GM21423 (cell line): ENCODE results near the gene MRPL54.
A peak's percentile ranks its signal among the peaks of the same experiment; 100 is the strongest.
"Not testable (repeated sequence)": the region's sequence is repeated elsewhere in the genome, so short reads cannot be mapped to it uniquely, and the experiment has no call there.

Experiments used
- ATAC-seq: cut with Tn5 transposase; IDR thresholded peaks from one replicate; pipeline ENCODE4 v1.9.1; 2021; ENCODE audit warnings: mild to moderate bottlenecking, moderate library complexity; ENCODE audit not compliant: unreplicated experiment

The MRPL54 gene

DNA sequence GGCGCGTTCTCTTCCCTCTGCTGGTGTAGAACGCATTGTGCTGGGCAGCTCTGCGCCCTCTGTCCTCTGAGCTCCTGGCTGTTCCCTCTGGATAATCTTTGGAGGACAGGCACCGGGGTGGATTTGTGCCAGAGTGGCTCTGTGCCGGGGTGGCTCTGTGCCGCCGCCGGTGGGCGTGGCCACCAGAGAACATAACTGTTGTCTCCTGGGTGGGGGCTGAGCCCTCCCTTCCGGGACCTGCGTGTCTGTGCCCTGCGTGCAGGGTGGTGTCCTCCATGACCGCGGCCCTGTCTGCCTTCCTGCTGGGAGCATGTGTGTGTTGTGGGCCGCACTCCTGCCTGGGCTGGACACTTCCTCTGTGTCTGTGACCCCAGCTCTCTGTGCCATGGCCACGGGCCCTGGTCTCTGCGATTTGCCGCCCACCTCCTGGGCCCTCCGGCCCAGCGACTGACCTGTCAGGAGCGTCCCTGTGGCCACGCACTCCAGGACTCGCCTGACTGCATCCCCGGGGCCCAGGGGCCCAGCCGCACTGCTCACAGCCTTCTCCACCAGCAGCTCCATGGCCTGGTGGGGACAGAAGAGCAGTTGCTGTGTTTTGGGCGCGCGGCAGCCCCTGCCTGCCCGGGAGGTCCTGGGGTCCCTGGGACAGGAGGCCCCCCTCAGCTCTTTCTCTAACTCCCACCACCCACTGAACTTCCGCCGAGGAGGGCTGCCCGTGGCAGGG, 46.1 kb downstream of the MRPL54 start:
- ATAC-seq = no peak

DNA sequence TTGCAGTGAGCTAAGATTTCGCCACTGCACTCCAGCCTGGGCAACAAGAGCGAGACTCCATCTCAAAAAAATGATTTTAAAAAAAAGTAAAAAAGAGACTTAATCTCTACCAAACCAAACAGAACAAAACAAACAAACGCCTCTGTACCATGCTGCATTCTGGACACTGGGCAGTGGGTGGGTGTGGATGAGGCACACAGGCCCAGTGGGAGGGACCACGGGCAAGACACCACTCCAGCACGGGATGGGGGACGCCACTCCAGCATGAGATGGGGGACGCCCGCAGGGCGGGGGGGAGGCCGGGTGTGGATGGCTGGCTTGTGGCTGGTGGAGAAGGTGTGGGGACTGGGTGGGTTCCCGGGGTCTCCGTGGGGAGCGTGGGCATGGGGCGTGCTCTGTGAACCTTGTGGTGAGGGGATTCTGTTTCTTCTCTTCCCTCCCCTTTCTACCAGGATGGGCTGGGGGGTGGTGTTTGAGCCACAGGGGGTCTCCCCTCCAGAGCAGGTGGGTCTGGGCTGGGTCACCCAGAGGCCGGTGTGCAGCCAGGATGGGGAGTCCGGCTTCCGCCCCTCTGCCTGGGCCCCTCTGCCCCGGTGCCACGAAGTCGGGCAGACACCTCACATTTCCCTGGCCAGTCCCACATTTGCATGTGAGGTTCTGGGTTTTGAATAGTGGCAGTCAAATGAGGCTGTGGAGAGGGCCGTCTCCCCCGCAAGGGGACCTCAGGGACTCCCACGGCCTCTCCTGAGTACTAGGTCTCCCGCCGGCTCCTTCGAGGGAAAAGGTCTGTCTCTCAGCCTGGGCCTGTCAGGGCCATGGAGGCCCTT, 47.6 kb downstream of the MRPL54 start:
- peak; percentile 45 for ATAC-seq

DNA sequence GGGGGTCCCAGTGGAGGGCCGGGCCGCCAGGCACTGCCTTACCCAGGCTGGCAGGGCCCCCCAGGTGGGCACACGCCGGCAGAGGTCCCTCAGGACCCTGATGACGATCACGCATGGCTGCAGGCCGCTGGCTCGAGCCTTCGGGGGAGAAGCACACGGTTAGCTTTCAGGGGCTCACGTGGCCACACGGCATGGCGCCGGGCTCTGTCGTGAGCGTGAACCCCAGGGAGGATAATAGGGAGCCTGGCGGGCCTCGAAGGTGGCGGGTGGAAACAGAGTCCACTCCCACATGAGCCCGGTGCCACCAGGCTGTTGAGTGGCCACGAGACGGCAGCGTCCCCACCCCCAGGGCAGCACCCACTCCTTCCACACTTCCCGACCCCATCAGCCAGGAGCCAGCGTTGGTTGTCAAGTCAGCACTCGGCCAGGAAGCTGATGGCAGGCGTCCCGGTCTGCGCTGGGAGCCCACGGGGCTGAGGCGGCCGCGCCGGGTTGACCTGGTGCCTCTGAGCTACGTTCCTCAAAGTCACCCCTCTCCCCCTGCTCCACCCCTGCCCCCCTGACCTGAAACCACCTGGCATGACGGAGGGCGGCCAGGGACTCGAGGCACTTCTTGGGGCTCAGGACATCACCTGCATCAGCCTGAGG, 48.4 kb downstream of the MRPL54 start:
- ATAC-seq = peak; percentile 23

DNA sequence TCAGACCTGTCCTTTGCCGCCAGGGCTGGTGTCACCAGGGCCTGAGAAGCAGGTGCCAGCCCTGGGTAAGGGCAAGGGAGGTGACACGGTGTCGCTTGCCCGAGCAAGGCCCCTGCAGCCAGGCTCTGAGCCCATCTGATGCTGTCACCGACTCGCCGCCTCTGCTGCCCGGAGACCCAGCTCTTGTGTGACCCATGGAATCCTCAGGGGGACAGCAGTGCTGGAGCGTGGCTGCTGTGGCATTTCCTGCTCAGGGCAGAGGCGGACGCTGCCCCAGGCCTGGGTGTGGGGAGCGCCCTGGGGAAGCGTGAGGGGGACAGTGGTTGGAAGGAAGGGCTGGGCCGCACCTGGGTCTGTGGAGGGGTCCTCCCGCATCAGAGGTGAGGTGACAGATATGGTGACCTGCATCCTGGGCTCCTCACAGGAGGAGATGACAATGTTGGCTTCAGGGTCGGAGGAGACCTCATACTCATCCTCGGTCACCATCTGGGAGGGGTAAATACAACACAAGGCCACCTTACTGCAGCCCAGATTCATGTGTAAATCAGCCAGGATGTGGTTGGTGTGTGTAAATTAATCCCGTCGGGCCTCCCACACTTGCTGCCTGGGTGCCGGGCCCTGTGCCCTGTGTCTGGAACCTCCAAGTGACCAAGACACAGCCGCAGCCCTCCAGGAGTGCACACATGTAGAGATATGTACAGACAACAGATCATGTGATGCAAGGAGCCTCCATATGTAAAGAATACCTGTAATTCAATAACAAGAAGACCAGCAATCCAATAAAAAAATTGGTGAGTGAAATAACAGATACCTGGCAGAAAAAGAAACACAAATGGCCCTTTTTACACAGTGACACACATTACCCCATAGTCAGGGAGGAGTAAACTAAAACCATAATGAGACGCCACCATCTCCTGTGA, 51.3 kb downstream of the MRPL54 start:
- no peak for ATAC-seq

DNA sequence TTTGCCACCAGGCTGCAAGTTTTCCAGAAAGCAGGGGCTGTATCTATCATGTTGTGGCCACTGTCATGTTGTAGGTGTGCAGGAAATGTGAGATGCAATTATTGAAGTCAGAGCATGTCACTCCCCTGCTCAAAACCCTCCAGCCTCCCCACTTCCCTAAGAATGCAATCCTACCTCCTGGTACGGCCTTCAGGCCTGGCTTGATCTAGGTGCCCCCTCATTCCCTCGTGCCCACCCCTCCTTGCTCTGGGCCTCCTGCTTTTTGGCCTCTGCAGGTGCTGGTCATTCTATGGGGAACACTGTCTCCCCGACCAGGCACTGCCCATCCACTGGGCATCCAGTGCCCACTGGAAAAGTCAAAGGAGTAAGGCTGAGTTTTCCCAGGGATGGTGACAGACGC, 52.2 kb downstream of the MRPL54 start:
- no peak for ATAC-seq

DNA sequence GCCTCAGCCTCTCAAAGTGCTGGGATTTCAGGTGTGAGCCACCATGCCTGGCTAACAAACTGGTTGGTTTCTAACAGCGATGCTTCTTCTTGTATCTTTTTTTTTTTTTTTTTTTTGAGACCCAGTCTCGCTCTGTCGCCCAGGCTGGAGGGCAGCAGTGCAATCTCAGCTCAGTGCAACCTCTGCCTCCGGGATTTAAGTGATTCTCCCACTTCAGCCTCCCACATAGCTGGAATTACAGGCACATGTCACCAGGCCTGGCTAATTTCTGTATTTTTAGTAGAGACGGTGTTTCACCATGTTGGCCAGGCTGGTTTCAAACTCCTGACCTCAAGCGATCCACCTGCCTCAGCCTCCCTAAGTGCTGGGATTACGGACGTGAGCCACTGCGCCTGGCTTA, 53.7 kb downstream of the MRPL54 start:
- ATAC-seq = not testable (repeated sequence)

DNA sequence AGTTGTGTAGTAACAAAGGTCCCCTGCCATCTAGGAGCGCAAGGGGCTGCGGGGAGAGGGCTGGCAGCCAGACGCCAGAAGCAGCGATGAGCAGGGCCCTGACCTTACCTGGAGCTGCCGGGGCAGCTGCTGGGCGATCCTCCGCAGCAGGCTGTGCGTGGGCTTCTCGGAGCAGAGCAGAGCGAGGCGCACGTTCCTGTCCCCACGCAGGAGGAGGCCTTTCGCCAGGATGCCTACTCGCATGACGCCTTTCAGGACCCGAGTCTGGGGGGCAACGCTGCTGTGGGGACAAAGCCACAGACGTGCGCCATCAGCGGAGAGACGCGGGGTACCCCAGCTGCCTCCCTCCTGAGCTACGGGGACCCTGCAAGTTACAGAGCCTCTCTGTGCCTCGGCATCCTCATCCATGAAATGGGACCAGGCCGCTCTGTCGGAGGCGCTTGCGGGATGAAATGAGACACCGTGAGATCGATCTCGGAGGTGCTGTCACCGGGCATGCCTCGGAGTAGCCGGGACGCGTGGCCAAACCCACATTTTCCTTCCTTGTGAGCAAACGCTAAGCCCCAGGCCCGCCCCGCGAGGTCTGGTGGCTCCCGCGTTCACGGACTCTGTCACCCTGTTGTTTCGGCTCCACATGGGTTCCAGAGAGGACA, 54.2 kb downstream of the MRPL54 start:
- ATAC-seq = no peak
